Mesodermal cell (in vitro differentiated cells): ENCODE data around the gene KCP.

Source experiments
- H3K27ac ChIP-seq: 2 replicates; pipeline ENCODE4 v1.7.0; 2013; ENCODE audit warnings: mild to moderate bottlenecking, low read depth, low read length, moderate library complexity; ENCODE audit not compliant: severe bottlenecking
- H3K36me3 ChIP-seq: 2 replicates; pipeline ENCODE4 v1.7.1; 2013; ENCODE audit warnings: mild to moderate bottlenecking, low read length, moderate library complexity; ENCODE audit not compliant: control insufficient read depth, insufficient read depth
- H3K4me1 ChIP-seq: one replicate; pipeline ENCODE4 v1.7.1; 2013; ENCODE audit warnings: mild to moderate bottlenecking, low read length; ENCODE audit not compliant: insufficient read depth, control insufficient read depth, poor library complexity, severe bottlenecking
- H3K4me3 ChIP-seq: 2 replicates; pipeline ENCODE4 v1.7.0; 2013; ENCODE audit warnings: low read length, control low read depth, mild to moderate bottlenecking; ENCODE audit not compliant: insufficient read depth, poor library complexity, severe bottlenecking; ENCODE audit errors: extremely low read depth
- H3K9me3 ChIP-seq: 2 replicates; pipeline ENCODE4 v1.7.1; 2013; ENCODE audit warnings: mild to moderate bottlenecking, low read length, moderate library complexity; ENCODE audit not compliant: control insufficient read depth
- WGBS, 2 experiments: methylation state at CpG; one replicate each; pipeline ENCODE4 v1.1.5; 2013; ENCODE audit warnings: missing lambda C conversion rate in 2 of 2; ENCODE audit not compliant: insufficient coverage in 2 of 2; 5-methylcytosine and 5-hydroxymethylcytosine counted together

The KCP gene

DNA sequence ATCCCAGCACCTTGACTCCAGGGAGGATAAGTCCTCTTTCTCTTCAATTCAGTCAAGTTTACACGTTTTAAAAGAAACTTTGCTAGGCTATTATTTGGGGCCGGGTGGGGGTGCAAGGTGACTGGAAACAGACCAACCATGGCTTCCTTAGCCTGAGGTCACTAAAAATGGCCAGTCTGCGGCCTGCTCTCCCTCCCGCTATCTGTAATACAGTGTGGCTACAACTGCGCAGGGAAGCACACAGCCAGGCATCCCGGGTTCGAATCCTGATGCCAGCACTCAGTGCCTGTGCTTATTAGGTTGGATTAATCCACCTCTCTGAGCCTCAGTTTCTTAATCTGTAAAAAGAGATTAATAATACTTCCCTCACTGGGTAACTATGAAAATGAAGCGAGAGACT, 28.4 kb downstream of the KCP start:
- no peaks in the 10 kb centered on the region for H3K9me3 ChIP-seq
- H3K4me1 ChIP-seq = no peaks in the 10 kb centered on the region
- no peak overlapping the region for H3K27ac ChIP-seq
- no peak overlapping the region for H3K4me3 ChIP-seq
- WGBS, 2 experiments = 88 to 89% methylated on average over 7 to 8 of the region's 8 CpGs
- no peaks in the 10 kb centered on the region for H3K36me3 ChIP-seq

DNA sequence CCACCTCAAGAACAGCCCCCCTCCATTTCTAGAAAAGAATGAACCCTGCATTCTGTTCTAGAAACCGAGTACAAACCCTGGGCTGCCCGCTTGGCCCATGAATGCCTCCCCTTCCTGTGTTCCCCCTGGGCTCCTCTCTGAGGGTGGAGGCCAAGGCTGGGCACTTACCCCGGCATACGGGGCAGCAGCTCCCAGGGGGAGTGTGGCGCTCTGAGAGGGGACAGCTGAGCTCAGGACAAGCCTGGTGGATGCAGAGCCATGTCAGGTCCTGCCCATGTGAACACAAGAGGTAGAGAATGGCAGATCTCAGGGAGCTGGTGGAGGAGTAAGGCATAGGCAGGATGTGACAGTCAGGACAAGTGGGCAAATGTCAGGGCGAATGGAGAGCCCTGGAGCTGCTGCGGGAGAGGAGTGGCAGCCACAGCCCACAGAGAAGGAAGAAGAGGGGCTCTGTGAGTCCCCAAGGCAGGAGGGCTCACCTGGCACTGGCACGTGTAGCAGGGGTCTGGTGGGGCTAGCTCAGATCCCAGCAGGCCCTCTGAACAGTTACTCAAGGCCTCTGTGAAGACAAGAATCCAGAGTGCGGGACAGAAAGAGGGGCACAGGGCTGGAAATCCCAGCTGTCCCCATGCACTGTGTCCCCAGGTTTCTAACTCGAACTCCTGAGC, 28.9 kb downstream of the KCP start:
- Histone ChIP-seq H3K4me1 (no peaks in the 10 kb centered on the region), H3K27ac (no peak overlapping the region), H3K9me3 (no peaks in the 10 kb centered on the region), H3K4me3 (no peak overlapping the region), H3K36me3 (no peaks in the 10 kb centered on the region)
- 83 to 93% methylated on average over 10 of the region's 10 CpGs for WGBS, 2 experiments

DNA sequence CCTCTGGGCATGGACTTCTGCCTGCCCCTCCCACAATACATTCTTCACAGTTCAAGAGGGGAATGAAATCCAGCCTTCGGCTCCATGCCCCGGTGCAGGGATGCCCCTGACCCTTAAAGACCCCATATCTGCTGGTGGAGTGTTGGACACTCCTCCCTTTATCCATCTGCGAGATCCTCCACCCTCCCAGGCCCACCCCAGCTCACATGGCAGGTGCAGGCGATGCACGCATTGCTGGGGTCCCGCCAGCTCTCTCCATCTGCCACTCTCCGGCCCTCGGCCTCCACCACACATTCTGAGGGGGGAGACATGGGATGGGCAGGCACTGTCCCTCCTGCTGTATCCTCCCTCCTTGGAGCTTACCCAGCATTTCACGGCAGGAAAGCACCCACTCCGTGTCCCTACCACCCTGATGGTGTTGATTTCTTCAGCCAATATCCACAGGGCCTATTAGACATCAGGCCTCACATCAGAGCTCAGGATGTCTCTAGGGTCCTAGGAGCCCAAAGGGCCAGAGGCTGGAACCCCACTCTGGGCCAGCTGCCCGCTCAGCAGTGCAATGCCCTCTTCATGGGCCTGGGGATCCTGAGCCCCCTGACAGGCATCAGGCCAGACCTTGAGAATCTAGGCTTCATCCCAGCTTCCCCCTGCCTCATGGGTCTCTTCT, 29.6 kb downstream of the KCP start:
- Histone ChIP-seq H3K4me1 (no peaks in the 10 kb centered on the region), H3K36me3 (no peaks in the 10 kb centered on the region), H3K27ac (no peak overlapping the region), H3K4me3 (no peak overlapping the region), H3K9me3 (no peaks in the 10 kb centered on the region)
- WGBS, 2 experiments = 89 to 97% methylated on average over 7 of the region's 11 CpGs

DNA sequence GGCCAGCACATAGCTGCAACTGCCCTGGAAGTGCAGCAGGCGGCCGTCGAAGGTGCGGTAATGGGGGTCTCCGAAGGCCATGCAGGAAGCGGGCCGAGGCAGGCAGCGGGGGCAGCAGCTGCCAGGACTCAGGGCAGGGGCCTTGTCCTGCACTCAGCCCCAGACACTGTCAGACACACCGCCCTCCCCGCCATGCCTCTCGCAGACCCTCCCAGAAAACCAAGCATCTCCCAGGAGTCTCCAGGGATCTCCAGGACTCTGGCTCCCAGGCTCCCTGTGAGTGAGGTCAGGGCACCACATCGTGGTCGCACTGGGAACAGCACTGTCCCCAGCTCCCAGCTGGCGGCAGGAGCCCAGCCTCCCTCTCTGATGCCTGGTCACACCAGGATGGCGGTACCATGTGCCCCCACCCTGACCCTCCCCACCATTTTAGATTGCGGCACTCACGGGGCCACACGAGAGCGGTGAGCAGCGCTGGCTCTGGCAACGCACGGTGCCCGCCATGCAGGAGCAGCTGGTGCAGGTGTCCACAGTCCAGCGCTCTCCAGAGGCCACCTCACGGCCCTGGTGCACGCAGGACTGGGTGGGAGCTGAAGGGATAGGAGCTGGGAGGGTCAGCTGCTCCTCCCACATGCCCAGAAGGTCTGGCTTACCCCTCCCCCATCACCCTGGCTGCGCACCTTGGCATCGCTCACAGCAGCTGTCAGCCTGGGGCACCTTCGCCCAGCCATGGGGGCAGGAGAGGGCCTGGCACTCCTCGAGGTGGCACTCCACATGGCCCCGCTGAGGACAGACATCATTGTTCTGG, 30.4 kb downstream of the KCP start:
- 60 to 63% methylated on average over 26 to 29 of the region's 31 CpGs for WGBS, 2 experiments
- H3K9me3 ChIP-seq = no peaks in the 10 kb centered on the region
- H3K4me3 ChIP-seq = no peak overlapping the region
- H3K36me3 ChIP-seq = no peaks in the 10 kb centered on the region
- no peaks in the 10 kb centered on the region for H3K4me1 ChIP-seq
- no peak overlapping the region for H3K27ac ChIP-seq

DNA sequence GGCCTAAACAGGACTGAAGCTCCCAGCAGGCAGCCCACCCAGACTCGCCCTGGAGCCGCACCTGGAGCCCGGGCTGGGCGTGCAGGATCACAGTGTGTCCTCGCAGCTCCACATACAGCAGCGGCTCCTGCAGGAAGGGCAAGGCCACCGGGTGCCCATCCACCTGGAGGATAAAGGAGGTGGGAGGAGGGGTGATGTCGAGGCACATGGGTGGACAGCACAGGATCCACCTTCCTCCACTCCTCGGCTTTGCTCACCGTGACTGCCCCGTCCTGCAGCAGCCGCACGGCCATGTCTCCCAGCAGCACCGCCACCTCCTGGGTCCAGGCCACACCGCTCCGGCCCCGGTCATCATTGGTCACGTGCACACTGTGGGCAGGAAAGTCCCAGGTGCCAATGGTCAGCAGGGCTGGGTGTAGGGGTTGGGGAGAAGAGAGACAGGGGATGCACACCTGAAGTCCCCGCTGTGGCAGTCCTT, 31.0 kb downstream of the KCP start:
- no peak overlapping the region for H3K4me3 ChIP-seq
- 90 to 94% methylated on average over 16 to 18 of the region's 19 CpGs for WGBS, 2 experiments

DNA sequence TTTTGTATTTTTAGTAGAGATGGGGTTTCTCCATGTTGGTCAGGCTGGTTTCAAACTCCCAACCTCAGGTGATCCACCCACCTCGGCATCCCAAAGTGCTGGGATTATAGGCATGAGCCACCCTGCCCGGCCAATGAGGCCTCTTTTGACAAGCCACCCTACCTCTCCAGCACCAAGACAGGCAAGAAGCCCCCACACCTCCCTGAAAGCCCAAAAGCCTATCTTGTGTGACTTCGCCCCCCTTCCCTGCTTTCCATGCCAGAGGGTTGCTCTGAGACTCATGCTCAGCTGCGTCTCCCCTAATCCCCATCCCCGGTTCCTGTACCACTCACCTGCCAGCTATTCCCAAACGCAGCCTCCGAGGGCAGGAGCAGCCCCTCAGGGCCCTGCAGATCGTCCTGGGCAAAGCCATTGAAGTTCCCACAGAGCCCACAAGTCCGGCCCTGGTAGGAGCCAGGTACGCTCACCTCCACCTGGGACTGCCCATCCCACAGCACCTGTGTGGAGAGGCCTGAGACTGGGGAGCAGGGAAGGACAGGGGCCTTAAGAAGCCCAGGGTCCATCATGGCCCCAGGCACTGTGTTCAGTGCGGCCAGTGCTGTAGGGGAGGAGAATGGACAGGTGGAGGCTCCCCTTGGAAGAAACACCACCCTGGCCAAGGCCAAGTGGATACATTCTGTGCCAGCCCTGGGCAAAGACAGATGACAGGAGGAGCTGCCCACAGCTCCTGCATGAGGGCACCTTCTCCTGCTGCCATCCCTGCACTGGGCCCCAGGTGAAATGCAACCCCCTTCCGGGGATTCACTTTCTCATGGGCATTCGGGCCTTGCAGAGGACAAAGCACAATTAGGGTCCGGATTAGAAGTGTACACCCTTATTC, 32.0 kb downstream of the KCP start:
- 93 to 95% methylated on average over 11 to 14 of the region's 14 CpGs for WGBS, 2 experiments
- Histone ChIP-seq H3K4me3 (no peak overlapping the region), H3K36me3 (no peaks in the 10 kb centered on the region), H3K4me1 (no peaks in the 10 kb centered on the region), H3K27ac (no peak overlapping the region), H3K9me3 (no peaks in the 10 kb centered on the region)

More for the DNA sequence above, 31.0 kb downstream of the KCP start:
- no peak overlapping the region for H3K27ac ChIP-seq
- no peaks in the 10 kb centered on the region for H3K9me3 ChIP-seq
- H3K36me3 ChIP-seq = no peaks in the 10 kb centered on the region
- no peaks in the 10 kb centered on the region for H3K4me1 ChIP-seq

DNA sequence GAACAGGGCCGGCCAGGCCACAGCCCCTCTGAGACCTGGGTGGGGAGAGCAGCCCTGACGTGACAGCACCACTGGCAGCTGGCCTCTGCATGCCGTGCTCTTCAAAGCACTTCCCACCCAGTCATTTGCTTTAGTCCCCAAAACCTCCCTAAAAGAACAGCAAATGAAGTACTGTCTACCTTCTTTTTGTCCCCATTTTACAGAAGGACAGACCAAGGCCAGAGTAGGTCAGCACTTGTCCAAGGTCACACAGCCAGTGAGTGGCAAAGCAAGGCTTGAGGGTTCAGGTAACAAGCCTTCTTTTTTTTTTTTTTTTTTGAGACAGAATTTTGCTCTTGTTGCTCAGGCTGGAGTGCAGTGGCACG, 32.8 kb downstream of the KCP start:
- H3K36me3 ChIP-seq = no peaks in the 10 kb centered on the region
- H3K9me3 ChIP-seq = no peaks in the 10 kb centered on the region
- H3K4me3 ChIP-seq = no peak overlapping the region
- no peak overlapping the region for H3K27ac ChIP-seq
- WGBS, 2 experiments = 86 to 94% methylated on average over 2 to 4 of the region's 4 CpGs
- H3K4me1 ChIP-seq = no peaks in the 10 kb centered on the region

DNA sequence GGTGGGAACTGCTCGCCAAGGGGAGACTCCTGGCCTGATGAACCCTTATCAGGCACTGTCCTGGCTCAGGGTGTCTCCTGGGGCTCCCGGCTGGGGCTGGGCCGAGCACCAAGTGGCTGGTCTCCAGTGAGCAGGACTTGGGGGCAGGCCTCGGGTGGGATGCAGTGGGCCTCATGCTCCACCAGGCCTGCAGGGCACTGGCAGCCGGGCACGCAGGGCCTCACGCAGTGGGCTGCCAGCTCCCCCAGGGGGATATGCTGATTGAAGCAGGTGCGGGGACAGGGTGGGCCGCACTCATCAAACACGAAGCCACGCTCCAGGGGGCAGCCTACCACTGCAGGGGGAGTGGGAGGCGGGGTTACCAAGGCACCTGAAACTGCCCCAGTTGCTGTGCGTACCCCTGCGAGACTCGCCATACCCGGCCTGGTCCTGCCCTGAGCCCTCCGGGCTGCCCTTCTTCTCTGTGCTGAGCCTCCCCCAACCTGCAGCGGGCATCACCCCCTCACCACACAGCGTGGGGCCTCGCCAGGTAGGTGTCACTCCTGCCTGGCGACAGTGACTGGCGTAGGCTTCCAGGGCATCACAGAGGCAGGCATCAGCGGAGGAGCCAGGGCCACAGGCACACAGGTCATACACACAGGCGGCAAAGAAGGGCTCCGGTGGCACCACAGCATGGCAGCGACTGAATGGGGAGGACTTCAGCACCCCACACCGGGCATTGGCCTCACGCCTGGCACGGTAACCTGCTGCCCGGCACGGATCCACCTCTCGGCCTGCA, 33.3 kb downstream of the KCP start:
- no peaks in the 10 kb centered on the region for H3K36me3 ChIP-seq
- H3K9me3 ChIP-seq = no peaks in the 10 kb centered on the region
- H3K27ac ChIP-seq = no peak overlapping the region
- WGBS, 2 experiments = 94 to 96% methylated on average over 27 to 31 of the region's 32 CpGs
- peaks cover 4% of the 10 kb centered on the region for H3K4me1 ChIP-seq
- no peak overlapping the region for H3K4me3 ChIP-seq

DNA sequence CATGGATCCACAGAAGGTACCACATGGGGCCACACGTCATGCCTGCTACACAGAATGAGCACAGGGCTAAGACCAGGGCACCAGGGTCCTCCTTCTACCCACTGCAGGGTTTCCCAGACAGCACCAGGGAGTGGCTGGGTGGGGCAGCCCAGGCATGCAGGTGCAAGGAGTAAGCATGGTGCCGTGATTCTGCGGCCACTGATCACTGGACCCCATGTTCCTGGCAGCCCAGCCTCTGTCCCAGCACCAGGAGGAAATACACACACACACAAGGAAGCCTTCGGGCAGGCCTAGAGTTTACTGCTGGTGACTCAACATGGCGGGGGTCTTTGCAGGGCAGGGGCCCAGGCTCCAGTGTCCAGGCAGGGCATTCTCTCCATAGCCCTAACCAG, 33.9 kb downstream of the KCP start:
- no peak overlapping the region for H3K4me3 ChIP-seq
- H3K9me3 ChIP-seq = no peaks in the 10 kb centered on the region
- H3K4me1 ChIP-seq = peaks cover 5% of the 10 kb centered on the region
- no peaks in the 10 kb centered on the region for H3K36me3 ChIP-seq
- no peak overlapping the region for H3K27ac ChIP-seq
- WGBS, 2 experiments = 100% methylated on average over 2 to 5 of the region's 5 CpGs

DNA sequence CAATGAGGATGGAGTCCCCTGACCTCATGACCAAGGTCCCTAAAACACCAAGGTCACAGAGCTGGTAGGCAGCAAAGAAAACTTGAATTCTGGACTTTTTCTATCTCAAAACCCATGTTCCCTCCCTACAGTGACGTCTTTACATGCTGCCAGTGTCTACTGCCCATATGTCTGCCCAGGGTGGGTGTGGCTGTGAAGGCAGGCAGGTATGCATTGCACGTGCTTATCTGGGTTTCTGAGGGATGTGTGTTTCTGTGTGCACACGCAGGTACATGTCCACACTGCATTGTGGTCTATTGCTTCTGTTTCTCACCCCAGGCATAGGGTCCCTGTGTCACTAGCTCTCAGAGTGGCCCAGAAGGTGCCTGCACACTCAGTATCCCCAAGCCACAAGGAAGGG, 34.4 kb downstream of the KCP start:
- no peaks in the 10 kb centered on the region for H3K9me3 ChIP-seq
- no peak overlapping the region for H3K4me3 ChIP-seq
- no peaks in the 10 kb centered on the region for H3K36me3 ChIP-seq
- 100% methylated on average over 1 to 2 of the region's 3 CpGs for WGBS, 2 experiments
- no peak overlapping the region for H3K27ac ChIP-seq
- H3K4me1 ChIP-seq = peaks cover 5% of the 10 kb centered on the region
